Gastroesophageal sphincter (tissue), 3 donors: ENCODE results near the gene SPZ1.

ENCODE experiments used
- EP300 ChIP-seq: sonication (generic); formaldehyde crosslinking; IDR thresholded peaks from one replicate; pipeline ENCODE4 v1.6.1; 2017; ENCODE audit warnings: antibody characterized with exemption, mild to moderate bottlenecking
- POLR2A ChIP-seq, 2 donors: fragments of 450-650 bp; IDR thresholded peaks; one replicate each; pipeline ENCODE4 v1.6.1; 2017; ENCODE audit warnings: antibody characterized with exemption in 2 of 2, mild to moderate bottlenecking in 2 of 2, moderate library complexity in 1 of 2
- POLR2AphosphoS5 ChIP-seq: sonication (generic); formaldehyde crosslinking; IDR thresholded peaks from one replicate; pipeline ENCODE4 v1.6.1; 2017; ENCODE audit warnings: antibody characterized with exemption
- TF ChIP-seq, protein P1 (sequence below), 4 experiments: fragments of 200-600 bp in 2 of 4; fragments of 450-650 bp in 2 of 4; sonication (generic) in 1 of 4; IDR thresholded peaks; one replicate each; pipeline ENCODE4 v1.5.1; 2017 to 2019; ENCODE audit warnings: antibody characterized with exemption in 4 of 4, mild to moderate bottlenecking in 2 of 4, moderate library complexity in 2 of 4

DNA sequence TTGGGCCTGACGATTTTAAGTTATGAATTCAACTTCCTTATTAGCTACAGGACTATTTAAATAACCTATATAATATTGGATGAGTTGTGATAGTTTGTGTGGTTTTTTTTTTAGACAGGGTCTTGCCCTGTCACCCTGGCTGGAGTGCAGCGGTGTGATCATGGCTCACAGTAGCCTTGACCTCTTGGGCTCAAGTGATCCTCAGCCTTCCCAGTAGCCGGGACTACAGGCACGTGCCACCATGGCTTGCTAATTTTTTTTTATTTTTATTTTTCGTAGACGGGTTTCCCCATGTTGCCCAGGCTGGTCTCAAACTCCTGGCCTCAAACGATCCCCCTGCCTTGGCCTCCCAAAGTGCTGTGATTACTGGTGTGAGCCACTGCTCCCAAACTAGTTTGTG, 17.6 kb downstream of the SPZ1 start:
- TF ChIP-seq, protein P1, sequence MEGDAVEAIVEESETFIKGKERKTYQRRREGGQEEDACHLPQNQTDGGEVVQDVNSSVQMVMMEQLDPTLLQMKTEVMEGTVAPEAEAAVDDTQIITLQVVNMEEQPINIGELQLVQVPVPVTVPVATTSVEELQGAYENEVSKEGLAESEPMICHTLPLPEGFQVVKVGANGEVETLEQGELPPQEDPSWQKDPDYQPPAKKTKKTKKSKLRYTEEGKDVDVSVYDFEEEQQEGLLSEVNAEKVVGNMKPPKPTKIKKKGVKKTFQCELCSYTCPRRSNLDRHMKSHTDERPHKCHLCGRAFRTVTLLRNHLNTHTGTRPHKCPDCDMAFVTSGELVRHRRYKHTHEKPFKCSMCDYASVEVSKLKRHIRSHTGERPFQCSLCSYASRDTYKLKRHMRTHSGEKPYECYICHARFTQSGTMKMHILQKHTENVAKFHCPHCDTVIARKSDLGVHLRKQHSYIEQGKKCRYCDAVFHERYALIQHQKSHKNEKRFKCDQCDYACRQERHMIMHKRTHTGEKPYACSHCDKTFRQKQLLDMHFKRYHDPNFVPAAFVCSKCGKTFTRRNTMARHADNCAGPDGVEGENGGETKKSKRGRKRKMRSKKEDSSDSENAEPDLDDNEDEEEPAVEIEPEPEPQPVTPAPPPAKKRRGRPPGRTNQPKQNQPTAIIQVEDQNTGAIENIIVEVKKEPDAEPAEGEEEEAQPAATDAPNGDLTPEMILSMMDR (IDR thresholded peaks at IDR 0.05): no peak
- TF ChIP-seq EP300: no peak
- TF ChIP-seq POLR2A (IDR thresholded peaks at IDR 0.05): no peak
- no peak for TF ChIP-seq POLR2AphosphoS5
